NCI-H460 (cell line): ENCODE data around the gene STARD10. TPM values are rescaled to one million over a fixed set of nuclear protein-coding genes. Genes with fewer than 3 reads are reported as not detected.

Source experiments
- DNase-seq: peaks from one replicate; pipeline ENCODE4 v3.0.0-alpha.2; 2016; ENCODE audit warnings: low read depth; ENCODE audit errors: extremely low read depth
- total RNA-seq: library from RNA; depleted of rRNA; stranded (reverse); fragments of >200 nt; shearing (Covaris generic); gene quantifications from 2 replicates; pipeline ENCODE4 v1.2.3, GENCODE V29; 2014

STARD10 gene
- total RNA-seq, 1 experiment from 2014 or later, result 4.3 TPM

- no peak for DNase-seq
These were observed 12.3 kb downstream of the STARD10 start for GRCh38 chr11:72781313-72782080.

GRCh38 chr11:72781063-72781312, 12.9 kb downstream of the STARD10 start:
- DNase-seq, result no peak

GRCh38 chr11:72780296-72781062, 13.4 kb downstream of the STARD10 start:
- no peak for DNase-seq

- DNase-seq, result no peak
These were observed 14.2 kb downstream of the STARD10 start for GRCh38 chr11:72779495-72780128.

- no peak for DNase-seq
These were observed 15.0 kb downstream of the STARD10 start for GRCh38 chr11:72778535-72779494.

GRCh38 chr11:72777755-72778278, 16.0 kb downstream of the STARD10 start:
- DNase-seq, result no peak

GRCh38 chr11:72776844-72777754, 16.7 kb downstream of the STARD10 start:
- DNase-seq, result no peak

GRCh38 chr11:72776117-72776843, 17.6 kb downstream of the STARD10 start:
- DNase-seq, result no peak

- no peak for DNase-seq
These were observed 18.3 kb downstream of the STARD10 start for GRCh38 chr11:72775288-72776110.

- DNase-seq, result no peak
These were observed 19.3 kb downstream of the STARD10 start for GRCh38 chr11:72774499-72774898.

- DNase-seq, result no peak
These were observed 20.2 kb downstream of the STARD10 start for GRCh38 chr11:72773696-72774095.

- DNase-seq, result no peak
These were observed 20.6 kb downstream of the STARD10 start for GRCh38 chr11:72773291-72773690.

GRCh38 chr11:72772059-72772458, 21.8 kb downstream of the STARD10 start:
- no peak for DNase-seq

GRCh38 chr11:72771507-72771906, 22.3 kb downstream of the STARD10 start:
- no peak for DNase-seq

- DNase-seq, result no peak
These were observed 23.0 kb downstream of the STARD10 start for GRCh38 chr11:72770799-72771198.

GRCh38 chr11:72769680-72770079, 24.2 kb downstream of the STARD10 start:
- no peak for DNase-seq

GRCh38 chr11:72768581-72768980, 25.3 kb downstream of the STARD10 start:
- DNase-seq, result no peak
